OCI-LY1 (cell line): ENCODE data around the gene FAM107B.

Experiments used
- CTCF ChIP-seq: fragments of 200-600 bp; sonication (generic), shearing (Covaris generic); IDR thresholded peaks from 2 replicates; pipeline ENCODE4 v1.5.1; 2017; ENCODE audit warnings: mild to moderate bottlenecking, antibody characterized with exemption, low read length, moderate library complexity, mixed read lengths
- EZH2 ChIP-seq: fragments of 200-600 bp; sonication (generic), shearing (Covaris generic); IDR thresholded peaks from 2 replicates; pipeline ENCODE4 v1.8.0; 2017; ENCODE audit warnings: borderline replicate concordance, mixed run types, mild to moderate bottlenecking, antibody characterized with exemption, low read length, moderate library complexity, mixed read lengths

DNA sequence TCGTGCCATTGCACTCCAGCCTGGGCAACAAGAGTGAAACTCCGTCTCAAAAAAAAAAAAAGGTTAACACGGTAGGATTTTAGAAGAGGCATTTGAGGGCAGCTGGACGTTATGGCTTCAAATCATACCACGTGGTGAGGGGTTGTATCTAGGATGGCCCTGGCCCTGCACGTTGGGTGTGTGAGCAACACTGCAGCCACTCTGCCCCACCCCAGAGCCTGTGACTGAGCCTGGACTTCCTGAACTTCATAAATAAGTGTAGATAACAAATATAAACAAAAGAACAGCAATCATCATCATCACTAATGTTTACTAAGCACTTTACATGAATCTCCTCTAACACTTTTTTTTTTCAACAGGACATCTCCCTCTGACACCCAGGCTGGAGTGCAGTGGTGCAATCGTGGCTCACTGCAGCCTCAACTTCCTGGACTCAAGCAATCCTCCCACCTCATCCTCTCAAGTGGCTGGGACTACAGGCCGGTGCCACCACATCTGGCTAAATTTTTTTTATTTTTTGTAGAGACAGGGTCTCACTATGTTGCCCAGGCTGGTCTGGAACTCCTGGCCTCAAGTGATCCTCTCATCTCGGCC lies 274.4 kb downstream of the FAM107B start:
- TF ChIP-seq CTCF: no peak
- TF ChIP-seq EZH2: no peak
